GM19452 (cell line): ENCODE results near the gene CRX.
"Not testable (repeated sequence)": the region's sequence is repeated elsewhere in the genome, so short reads cannot be mapped to it uniquely, and the experiment has no call there.

Experiments
- ATAC-seq: cut with Tn5 transposase; IDR thresholded peaks from one replicate; pipeline ENCODE4 v1.9.1; 2021; ENCODE audit not compliant: unreplicated experiment

The CRX gene

DNA sequence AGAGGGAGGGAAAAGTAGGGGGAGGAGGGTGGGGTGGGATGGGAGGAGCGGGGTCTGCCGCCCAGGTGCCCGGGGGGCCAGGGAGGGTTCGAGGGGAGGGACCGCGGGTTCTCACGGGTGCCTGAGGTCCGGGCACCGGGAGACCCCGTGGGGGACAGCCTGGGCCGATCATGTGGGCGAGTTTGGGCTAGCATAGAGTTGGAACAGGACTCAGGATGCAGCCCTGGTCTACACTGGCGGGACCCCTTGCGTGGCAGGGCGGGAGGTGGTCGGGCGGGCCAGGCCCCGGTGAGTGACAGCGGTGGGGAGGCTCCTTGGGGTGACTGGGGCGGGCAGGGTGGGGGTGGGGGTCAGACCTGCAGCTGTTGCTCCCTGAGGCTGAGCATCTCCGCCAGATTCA is 18.6 kb upstream of the CRX start:
- ATAC-seq, result not testable (repeated sequence)

DNA sequence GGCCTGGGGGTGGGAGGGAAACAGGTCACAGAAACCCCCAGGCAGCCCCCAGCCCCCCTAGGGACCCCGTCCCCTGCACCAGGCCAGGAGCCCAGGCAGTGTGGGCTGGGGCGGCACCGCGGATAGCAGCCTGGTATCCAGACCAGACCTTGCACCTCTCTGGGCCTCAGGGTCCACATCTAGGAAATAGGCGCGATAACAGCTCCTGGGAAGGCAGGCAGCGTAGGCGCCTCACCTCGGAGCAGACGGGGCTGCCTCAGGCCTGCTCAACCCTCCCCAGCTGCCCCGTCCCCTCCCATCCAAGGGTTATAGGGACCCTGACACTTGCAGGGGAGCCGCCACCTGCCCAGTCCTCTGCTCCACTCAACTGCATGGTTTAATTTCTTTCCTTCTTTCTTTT is 18.1 kb upstream of the CRX start:
- not testable (repeated sequence) for ATAC-seq

DNA sequence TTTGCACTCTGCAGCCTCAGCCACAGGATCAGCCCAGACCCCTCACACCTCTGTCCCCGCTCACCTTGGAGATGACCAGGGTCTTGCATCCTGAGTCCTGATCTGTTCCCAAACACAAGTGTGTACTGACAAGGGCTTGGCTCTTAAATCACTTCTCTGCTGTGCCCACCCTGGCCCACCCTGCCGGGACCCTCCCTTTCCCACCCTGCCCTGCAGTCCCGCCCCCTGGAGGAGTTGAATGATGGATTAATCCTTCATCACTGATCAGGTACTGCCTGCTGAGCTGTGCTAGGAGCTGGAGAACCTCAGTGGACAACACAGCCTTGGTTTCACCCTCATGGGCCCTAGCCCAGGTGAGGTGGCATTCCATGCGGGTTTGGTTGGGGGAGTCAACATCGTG is 17.3 kb upstream of the CRX start, which contains the start of gene TPRX1:
Gene TPRX1 (minus strand): TSS at position 101 of the 400 bp plus-strand sequence. CDS start 12 bp downstream, at position 89.
- ATAC-seq, result not testable (repeated sequence)

DNA sequence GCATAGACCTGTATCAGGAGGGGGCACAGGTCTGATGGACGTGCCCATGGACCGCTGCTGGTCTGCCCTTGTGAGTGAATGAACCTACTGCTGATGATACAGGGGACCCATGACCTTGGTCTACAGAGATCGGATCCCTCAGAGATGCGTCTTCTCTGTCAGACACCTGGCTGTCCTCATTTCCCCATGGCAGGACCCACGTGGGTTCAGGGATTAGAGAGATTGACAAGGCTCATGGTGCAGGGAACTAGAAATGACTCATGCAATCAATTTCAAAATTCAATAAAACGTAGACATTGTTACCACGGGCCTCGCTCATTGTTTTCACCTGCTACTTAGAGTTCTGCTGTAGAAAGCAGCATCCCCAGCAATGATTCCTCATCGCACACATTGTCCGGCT is 16.4 kb upstream of the CRX start:
- no peak for ATAC-seq

DNA sequence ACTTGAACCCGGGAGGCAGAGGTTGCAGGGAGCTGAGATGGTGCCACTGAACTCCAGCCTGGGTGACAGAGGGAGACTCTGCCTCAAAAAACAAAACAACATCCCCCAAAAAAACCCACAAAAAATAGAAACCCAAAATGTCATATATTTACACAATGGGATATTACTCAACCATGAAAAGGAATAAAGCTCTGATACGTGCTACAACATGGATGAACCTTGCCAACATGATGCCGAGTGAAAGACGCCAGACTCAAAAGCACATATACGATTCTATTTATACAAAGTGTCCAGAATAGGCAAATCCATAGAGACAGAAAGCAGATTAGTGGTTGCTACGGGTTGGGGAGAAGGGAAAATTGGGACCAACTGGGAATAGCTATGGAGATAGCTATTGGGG is 15.3 kb upstream of the CRX start:
- no peak for ATAC-seq

DNA sequence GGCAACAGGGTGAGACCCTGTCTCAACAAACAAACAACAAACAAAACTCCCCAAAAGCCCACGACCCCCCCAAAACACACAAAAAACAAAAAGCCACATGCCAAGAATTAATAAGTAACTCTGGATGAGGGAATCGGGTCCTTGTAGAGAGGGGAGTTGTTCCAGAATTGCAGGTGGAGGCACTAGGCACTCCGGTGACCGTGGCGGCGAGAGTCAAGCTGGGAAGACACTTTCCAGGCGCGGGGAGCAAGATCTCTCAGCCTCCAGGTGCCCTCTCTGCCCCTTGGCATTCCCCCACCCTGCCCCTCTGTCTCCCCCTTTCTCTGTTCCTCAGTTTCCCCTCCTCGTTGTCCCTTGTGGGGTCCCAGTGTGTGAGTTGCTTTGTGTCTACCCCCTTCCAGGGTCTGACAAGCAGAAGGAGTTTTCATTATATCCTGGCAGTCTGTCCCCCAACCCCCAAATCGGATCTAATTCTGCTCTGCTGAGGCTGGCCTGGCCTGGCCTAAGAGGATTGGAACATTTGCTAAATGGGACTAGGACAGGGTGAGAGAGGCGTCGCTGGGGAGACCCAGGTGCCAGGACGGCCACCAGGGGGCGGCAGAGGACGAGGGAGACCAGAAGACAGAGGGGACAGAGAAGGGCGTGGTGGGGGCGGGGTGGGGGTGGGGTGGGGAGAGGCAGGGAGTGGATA is 8.3 kb upstream of the CRX start:
- ATAC-seq, result no peak

DNA sequence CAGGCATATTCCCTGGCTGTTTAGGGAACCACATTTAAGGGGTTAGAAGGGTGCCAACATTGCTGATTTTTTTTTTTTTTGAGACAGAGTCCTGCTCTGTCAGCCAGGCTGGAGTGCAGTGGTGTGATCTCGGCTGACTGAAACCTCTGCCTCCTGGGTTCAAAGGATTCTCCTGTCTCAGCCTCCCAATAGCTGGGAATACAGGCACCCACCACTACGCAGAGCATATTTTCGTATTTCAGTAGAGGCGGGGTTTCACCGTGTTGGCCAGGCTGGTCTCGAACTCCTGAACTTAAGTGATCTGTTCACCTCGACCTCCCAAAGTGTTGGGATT is 7.8 kb upstream of the CRX start:
- no peak for ATAC-seq

DNA sequence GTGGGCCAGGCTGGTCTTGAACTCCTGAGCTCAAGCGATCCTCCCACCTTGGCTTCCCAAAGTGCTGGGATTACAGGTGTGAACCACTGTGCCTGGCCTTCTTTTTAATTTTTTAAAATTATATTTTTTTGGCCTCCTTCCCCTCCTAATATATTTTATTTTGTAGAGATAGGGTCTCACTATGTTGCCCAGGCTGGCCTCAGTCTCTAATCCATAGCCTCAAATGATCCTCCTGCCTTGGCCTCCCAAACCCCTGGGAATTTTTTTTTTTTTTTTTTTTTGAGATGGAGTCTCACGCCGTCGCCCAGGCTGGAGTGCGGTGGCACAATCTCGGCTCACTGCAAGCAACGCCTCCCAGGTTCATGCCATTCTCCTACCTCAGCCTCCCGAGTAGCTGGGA is 5.5 kb upstream of the CRX start:
- not testable (repeated sequence) for ATAC-seq

DNA sequence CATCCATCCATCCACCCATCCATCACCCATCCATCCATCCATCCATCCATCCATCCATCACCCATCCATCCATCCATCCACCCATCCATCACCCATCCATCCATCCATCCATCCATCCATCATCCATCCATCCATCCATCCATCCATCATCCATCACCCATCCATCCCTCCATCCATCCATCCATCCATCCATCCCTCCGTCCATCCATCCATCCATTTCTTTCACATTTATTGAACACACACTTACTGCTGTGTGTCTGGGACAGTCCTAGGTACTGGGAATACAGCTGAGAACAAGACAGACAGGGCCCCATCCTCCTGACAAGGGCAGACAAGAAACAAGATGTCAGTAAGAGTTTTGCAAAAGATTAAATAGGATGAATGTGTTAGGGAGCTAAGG is 3.5 kb upstream of the CRX start:
- not testable (repeated sequence) for ATAC-seq

DNA sequence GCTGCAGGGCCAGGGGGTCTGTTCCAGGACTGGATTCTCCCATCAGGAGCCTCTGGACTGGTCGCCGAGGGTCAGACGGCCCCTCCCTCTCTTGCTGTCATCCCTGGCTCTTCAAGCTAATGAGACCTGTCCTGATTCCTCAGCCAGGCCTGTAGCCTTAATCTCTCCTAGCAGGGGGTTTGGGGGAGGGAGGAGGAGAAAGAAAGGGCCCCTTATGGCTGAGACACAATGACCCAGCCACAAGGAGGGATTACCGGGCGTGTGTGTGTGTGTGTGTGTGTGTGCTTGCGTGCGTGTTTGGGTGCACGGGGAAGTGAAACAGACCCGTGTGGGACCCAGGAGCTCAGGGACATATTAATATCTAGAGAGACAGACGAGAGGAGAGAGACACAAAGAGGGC is 1.9 kb upstream of the CRX start:
- ATAC-seq, result no peak

DNA sequence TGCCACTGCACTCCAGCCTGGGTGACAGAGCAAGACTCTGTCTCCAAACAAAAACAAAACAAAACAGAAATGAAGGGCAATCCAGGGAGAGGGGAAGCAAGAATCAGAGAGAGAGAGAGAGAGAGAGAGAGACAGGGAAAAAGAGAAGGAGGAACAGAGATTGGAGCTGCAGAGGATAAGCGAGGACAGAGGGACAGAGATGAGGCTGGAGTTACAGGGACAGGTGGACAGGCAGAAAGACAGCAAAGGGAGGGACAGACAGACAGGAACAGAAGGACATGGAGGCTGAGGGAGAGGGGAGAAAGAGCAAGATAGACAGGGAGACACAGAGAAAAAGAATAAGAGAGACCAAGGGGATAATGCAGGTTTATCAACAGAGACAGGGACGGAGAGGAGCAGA is 1.3 kb upstream of the CRX start:
- ATAC-seq, result no peak

DNA sequence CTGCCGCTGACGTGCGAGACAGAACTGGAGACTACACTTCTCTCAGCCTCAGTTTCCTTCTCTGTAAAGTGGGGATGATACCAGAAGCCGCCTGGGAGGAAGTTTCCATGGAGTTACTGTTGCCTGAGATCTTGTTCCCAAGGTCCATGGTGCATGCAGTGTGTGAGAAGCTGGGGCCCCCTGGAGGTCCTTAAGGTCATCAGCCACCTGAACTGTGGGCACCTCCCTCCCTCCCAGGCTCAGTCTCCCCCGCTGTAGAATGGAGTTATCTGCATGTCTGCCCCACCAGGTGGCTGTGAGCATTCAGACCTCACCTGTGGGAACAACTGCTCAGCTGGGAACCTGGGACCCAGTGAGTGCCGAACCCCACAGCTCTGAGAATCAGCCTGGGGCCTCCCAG is 2.7 kb downstream of the CRX start:
- no peak for ATAC-seq

DNA sequence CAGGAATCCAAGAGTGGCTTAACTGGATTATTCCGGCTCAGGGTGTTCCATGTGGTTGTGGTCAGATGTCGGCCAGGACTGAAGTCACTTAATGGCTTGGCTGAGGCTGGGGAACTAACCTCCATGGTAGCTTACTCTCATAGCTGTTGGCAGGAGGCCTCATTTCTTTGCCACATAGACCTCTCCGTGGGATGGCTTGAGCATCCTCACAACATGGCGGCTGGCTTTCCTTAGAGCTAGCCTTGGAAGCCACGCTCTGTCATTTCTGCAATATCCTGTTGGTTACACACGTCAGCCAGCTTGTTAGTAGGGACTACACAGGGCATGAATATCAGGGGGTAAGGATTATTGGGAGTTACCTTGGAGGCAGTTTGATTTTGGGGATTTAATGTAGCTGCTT is 5.1 kb downstream of the CRX start:
- no peak for ATAC-seq

DNA sequence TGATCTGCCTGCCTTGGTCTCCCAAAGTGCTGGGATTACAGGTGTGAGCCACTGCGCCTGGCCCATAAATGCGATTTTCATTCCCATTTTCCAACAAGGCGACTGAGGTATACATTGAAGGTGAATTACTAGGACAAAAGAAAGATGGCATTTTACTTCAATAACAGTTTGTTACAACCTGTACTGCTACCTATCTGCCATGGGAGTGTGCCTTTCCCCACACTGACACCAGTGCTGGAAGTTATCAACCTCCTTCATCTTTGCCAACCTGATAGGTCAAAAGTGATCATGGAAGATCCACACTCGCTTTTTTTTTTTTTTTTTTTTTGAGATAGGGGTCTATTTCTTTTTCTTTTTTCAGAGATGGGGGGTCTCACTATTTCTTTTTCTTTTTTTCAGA is 11.0 kb downstream of the CRX start:
- no peak for ATAC-seq

DNA sequence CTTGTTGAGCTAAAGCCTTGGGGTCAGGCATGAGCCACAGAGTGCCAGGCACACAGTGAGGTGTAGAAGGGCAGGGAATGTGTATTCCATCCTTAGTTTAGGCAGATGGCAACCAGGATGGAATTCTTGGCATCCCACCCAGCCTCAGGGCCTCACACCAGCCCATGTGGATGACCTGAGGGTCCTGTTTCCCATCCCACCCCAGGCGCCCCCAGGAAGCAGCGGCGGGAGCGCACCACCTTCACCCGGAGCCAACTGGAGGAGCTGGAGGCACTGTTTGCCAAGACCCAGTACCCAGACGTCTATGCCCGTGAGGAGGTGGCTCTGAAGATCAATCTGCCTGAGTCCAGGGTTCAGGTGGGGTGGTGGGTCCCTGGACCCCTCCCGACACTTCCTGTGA is 14.3 kb downstream of the CRX start:
- no peak for ATAC-seq

DNA sequence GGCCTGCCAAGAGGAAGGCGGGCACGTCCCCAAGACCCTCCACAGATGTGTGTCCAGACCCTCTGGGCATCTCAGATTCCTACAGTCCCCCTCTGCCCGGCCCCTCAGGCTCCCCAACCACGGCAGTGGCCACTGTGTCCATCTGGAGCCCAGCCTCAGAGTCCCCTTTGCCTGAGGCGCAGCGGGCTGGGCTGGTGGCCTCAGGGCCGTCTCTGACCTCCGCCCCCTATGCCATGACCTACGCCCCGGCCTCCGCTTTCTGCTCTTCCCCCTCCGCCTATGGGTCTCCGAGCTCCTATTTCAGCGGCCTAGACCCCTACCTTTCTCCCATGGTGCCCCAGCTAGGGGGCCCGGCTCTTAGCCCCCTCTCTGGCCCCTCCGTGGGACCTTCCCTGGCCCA is 17.7 kb downstream of the CRX start:
- ATAC-seq, result no peak

DNA sequence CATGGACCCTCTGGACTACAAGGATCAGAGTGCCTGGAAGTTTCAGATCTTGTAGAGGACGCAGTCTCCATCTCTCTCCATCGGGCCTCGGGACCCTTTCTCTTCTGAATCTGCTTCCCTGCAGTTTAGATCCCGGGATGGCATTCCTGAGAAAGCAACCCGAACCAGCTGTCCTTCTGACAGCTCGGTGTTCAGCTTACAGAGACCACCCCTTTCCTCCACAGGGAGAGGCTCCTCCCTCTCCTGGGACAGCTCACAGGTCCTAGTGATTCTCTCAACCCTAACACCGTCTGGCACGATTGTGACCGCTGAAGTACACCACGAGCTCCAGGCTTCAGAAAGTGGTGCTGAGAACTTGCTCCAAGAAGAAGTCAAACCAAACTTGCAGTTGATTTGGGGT is 18.2 kb downstream of the CRX start:
- ATAC-seq, result no peak

DNA sequence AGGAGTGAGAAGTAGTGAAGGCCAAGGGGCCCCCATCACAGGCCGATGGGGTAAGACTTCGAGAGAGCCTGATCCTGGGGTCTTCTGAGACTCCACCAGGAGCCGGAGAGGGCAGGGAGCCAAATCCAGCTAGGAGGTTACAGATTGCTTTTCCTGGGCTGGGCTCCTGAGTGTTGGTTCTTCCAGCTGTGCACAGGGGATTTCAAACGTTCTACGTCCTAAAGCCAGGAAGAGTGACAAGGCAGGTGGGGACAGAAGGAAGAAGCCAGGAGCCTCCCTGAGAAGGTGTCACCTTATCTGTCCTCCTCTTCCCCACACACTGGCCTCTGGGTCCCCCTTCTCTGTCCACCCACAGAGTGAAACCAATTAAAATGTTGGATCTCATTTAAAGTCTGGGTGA is 21.2 kb downstream of the CRX start:
- ATAC-seq, result no peak

DNA sequence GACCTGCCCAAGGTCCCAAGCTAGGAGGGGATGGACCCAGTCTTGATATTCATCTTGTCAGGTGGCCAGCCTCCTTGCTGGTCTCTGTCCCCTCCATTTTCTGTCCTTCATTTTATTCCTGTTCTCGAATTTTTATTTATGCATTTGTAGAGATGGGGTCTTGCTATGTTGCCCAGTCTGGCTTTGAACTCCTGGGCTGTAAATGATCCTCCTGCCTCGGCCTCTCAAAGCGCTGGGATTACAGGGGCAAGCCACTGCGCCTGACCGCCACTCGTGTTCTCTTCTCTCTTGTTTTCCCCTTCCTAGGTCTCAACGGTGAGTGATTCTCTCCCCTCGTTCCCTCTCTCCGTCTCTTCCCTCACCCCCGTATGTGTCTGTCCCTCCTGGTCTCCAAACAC is 26.7 kb downstream of the CRX start:
- ATAC-seq, result no peak

DNA sequence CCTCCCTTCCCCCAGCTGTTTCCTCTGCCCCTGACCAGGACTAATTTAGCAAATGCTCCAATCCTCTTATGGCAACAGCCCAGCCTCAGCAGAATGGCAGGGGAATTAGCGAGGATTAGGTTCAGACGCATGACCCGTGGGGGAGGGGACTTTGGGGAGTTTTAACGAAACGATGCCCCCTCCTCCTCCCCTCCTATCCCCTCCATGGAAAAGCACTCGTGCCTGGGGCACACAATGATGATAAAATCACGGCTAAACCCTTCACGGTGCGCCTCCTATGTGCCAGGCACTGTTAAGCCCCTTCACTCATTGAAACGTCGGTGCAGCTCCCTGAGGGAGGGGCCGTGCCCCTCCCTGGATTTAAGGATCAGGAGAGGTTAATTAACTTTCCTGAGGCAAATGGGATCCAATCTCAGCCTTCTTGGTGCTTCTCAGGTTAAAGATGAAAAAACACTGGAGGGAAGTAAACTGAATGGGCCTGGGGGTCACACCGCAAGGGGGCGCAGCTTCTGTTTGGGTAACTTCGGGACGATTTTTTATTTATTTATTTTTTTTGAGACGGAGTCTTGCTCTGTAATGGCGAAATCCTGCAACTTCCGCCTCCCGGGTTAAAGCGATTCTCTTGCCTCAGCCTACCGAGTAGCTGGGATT is 27.2 kb downstream of the CRX start:
- no peak for ATAC-seq

DNA sequence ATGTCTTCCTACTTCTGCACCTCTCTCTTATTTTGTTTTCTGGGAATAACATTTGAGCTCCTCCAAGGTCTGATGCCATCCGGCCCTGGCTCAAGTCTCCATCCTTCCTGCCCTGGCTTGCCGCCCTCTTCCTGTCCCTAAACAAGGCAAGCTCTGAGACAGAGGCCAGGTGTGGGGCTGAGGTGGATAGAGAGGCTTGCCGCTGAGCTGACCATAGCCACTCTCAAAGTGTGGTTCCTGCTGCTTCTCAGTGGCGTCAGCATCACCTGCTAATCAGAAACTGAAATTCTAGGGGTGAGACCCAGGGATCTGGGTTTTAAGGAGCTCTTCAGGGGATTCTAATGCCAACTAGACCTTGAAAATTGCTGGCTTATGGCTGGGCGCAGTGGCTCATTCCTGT is 31.3 kb downstream of the CRX start:
- ATAC-seq, result no peak

DNA sequence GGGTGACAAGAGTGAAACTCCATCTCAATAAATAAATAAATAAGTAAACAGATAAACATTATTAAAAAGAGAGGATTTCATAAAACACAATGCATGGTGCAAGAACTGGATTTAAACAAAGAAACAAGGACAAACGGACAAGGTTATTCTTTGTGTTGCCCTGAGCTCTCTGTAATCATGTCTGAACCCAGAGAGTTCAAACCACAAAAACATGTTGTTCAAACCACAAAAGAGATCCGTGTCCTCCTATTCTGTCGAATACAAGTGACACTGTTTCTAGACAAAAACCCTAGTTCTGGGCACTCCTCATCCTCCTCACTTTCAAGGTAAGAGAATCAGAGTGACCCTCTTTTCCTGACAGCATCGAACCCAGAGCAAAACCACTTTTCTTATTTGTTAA is 32.7 kb downstream of the CRX start:
- no peak for ATAC-seq

DNA sequence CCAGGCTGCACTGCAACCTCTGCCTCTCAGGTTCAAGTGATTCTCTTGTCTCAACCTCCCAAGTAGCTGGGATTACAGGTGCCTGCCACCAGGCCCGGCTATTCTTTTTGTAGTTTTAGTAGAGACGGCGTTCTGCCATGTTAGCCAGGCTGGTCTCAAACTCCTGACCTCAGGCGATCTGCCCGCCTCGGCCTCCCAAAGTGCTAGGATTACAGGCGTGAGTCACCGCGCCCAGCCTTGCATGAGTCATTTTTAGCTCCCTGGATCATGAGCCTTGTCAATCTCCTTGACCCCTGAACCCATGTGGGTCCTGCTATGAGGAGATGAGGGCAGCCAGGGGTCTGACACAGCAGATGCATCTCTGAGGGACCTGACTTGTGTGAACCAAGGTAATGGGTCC is 36.5 kb downstream of the CRX start:
- not testable (repeated sequence) for ATAC-seq
